ENCODE data around the gene ARSH. TPM values are rescaled to one million over a fixed set of nuclear protein-coding genes. Genes with fewer than 3 reads are reported as not detected.

The ARSH gene
- total and polyA plus RNA-seq, 12 donors, result not detected

- ATAC-seq (no peak), DNase-seq (no peak)
- WGBS, 2 donors, result 74 to 76% methylated on average over 10 of the region's 10 CpGs
- Histone ChIP-seq H3K4me3 (no peak overlapping the region), H3K27ac (no peak overlapping the region), H3K36me3 (no peaks in the 10 kb centered on the region), H3K4me1 (no peaks in the 10 kb centered on the region), H3K9me3 (no peaks in the 10 kb centered on the region), H3K27me3 (peaks cover 0 to 7% (median 0%) of the 10 kb centered on the region in 7 donors)
- intact Hi-C loops (cut with DNase I), result no loop called here
- no peak for TF ChIP-seq CTCF (IDR thresholded peaks at IDR 0.05)
Measured at GRCh38 chrX:3026074-3026815, 19.9 kb downstream of the ARSH start.

- no peak for ATAC-seq
- peaks cover 0 to 5% (median 0%) of the 10 kb centered on the region in 11 donors for H3K9me3 ChIP-seq
- TF ChIP-seq CTCF (IDR thresholded peaks at IDR 0.05), result no peak
- intact Hi-C loops (cut with DNase I), result no loop called here
- no peaks in the 10 kb centered on the region for H3K4me1 ChIP-seq
- 76 to 77% methylated on average over 13 of the region's 13 CpGs for WGBS, 2 donors
- H3K27ac ChIP-seq, result no peak overlapping the region
- no peak for DNase-seq
- H3K27me3 ChIP-seq, result peaks cover 0 to 7% (median 0%) of the 10 kb centered on the region in 7 donors
- no peaks in the 10 kb centered on the region for H3K36me3 ChIP-seq
- no peak overlapping the region for H3K4me3 ChIP-seq
Measured at GRCh38 chrX:3029129-3029528, 22.8 kb downstream of the ARSH start.

DNA sequence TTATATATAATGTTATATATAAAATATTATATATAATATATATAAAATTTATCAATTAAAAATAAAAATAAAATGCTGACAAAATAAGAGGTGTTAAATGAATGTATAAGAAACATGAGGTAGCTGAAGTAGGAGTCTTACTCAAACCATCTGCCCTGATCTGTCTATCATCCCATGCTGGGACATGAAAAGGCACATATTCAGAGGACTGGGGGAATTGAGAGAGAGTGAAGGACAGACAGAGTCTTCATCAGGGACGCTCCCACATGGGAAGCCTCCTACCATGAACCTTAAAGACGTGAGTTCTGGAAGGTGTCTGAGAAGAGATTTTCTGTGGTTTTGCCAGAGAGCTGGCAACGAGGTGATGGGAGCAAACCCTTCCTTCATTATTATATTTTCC, 30.9 kb downstream of the ARSH start:
- intact Hi-C loops (cut with DNase I), result no loop called here
- ATAC-seq, result no peak
- Histone ChIP-seq H3K27me3 (peaks cover 0 to under 1% (median 0%) of the 10 kb centered on the region in 7 donors), H3K4me1 (no peaks in the 10 kb centered on the region), H3K4me3 (no peak overlapping the region), H3K36me3 (no peaks in the 10 kb centered on the region), H3K9me3 (no peaks in the 10 kb centered on the region), H3K27ac (no peak overlapping the region)
- WGBS, 2 donors, result 88 to 93% methylated on average over 3 of the region's 3 CpGs
- TF ChIP-seq CTCF (IDR thresholded peaks at IDR 0.05), result no peak
- no peak for DNase-seq

DNA sequence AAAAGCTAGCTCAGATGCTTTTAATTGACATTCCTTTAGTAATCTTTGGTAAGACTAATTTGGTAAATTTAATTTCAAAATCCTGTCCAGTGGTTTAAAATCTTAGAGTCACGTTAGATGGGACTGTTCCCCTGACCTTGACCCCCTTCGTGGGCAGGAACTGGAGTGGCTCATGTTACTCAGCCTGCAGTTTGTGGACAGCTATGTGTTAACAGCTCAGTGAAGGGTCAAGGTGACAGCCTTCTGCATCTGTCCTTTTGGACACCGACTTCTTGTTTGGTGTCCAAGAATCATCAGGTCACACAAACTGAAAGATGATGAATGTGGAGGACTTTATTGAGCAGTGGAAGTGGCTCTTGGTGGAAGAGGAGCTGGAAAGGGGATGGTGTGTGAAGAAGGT, 37.9 kb downstream of the ARSH start:
- ATAC-seq (no peak), DNase-seq (no peak)
- H3K36me3 ChIP-seq, result no peaks in the 10 kb centered on the region
- 54 to 57% methylated on average over 3 of the region's 3 CpGs for WGBS, 2 donors
- H3K4me3 ChIP-seq, result no peak overlapping the region
- intact Hi-C loops (cut with DNase I), result no loop called here
- no peak overlapping the region for H3K27ac ChIP-seq
- no peaks in the 10 kb centered on the region for H3K4me1 ChIP-seq
- no peaks in the 10 kb centered on the region for H3K27me3 ChIP-seq
- no peaks in the 10 kb centered on the region for H3K9me3 ChIP-seq
- TF ChIP-seq CTCF (IDR thresholded peaks at IDR 0.05), result no peak

Measured in heart right ventricle (tissue), 16 donors.